Liver (tissue), 9 donors: ENCODE data around the gene HCN3. TPM values are rescaled to one million over a fixed set of nuclear protein-coding genes. Genes with fewer than 3 reads are reported as not detected.
A peak's percentile ranks its signal among the peaks of the same experiment; 100 is the strongest.

Experiments
- DNase-seq: peaks from one replicate; pipeline ENCODE4 v3.0.0-alpha.2; 2017; ENCODE audit warnings: low spot score
- H3K27ac ChIP-seq, 2 donors: one replicate each; pipeline ENCODE4 v1.7.0; 2013; ENCODE audit warnings: inconsistent platforms in 2 of 2, low read length in 2 of 2, control low read depth in 1 of 2, low read depth in 1 of 2, mild to moderate bottlenecking in 1 of 2
- H3K27me3 ChIP-seq, 4 donors: one replicate each; pipeline versions ENCODE4 v1.6.1 to v1.7.0; 2013; ENCODE audit warnings: low read length in 3 of 4, inconsistent platforms in 1 of 4, mild to moderate bottlenecking in 1 of 4, moderate library complexity in 1 of 4; ENCODE audit not compliant: control insufficient read depth in 4 of 4, insufficient read depth in 4 of 4
- H3K36me3 ChIP-seq, 4 donors: one replicate each; pipeline versions ENCODE4 v1.6.1 to v1.7.0; 2013; ENCODE audit warnings: low read length in 3 of 4, mild to moderate bottlenecking in 3 of 4, low read depth in 1 of 4, moderate library complexity in 1 of 4; ENCODE audit not compliant: control insufficient read depth in 4 of 4, insufficient read depth in 3 of 4
- H3K4me1 ChIP-seq, 4 donors: one replicate each; pipeline versions ENCODE4 v1.6.1 to v1.7.0; 2013; ENCODE audit warnings: low read length in 3 of 4, mild to moderate bottlenecking in 3 of 4, moderate library complexity in 1 of 4; ENCODE audit not compliant: control insufficient read depth in 4 of 4, insufficient read depth in 4 of 4
- H3K4me3 ChIP-seq, 3 donors: one replicate each; pipeline versions ENCODE4 v1.6.1 to v1.7.0; 2013; ENCODE audit warnings: low read length in 3 of 3, control low read depth in 1 of 3, low read depth in 1 of 3, mild to moderate bottlenecking in 1 of 3
- H3K9ac ChIP-seq, 2 donors: one replicate each; pipeline ENCODE4 v1.7.0; 2013; ENCODE audit warnings: low read length in 2 of 2, mild to moderate bottlenecking in 2 of 2, moderate library complexity in 2 of 2, control low read depth in 1 of 2, low read depth in 1 of 2
- H3K9me3 ChIP-seq, 4 donors: one replicate each; pipeline versions ENCODE4 v1.6.1 to v1.7.0; 2013; ENCODE audit warnings: low read length in 3 of 4; ENCODE audit not compliant: control insufficient read depth in 4 of 4
- EGR1 ChIP-seq, 2 donors: IDR thresholded peaks; 2 replicates each; pipeline ENCODE4 v1.6.1; 2016 to 2018; ENCODE audit warnings: antibody characterized with exemption in 2 of 2, low read depth in 2 of 2
- FOXA1 ChIP-seq: IDR thresholded peaks from 2 replicates; pipeline ENCODE4 v1.6.1; 2016; ENCODE audit warnings: antibody characterized with exemption
- FOXA2 ChIP-seq: IDR thresholded peaks from 2 replicates; pipeline ENCODE4 v1.6.1; 2016; ENCODE audit warnings: antibody characterized with exemption
- GABPA ChIP-seq, 2 donors: IDR thresholded peaks in 1 of 2; conservative IDR thresholded peaks in 1 of 2; 2 replicates each; pipeline ENCODE4 v1.6.1; 2016; ENCODE audit warnings: antibody characterized with exemption in 2 of 2, mild to moderate bottlenecking in 1 of 2, moderate library complexity in 1 of 2
- HNF4A ChIP-seq, 2 donors: conservative IDR thresholded peaks; 2 replicates each; pipeline ENCODE4 v1.6.1; 2016; ENCODE audit warnings: antibody characterized with exemption in 2 of 2, mild to moderate bottlenecking in 2 of 2
- HNF4G ChIP-seq: IDR thresholded peaks from 2 replicates; pipeline ENCODE4 v1.6.1; 2016; ENCODE audit warnings: antibody characterized with exemption
- JUND ChIP-seq, 2 donors: IDR thresholded peaks; 2 replicates each; pipeline ENCODE4 v1.6.1; 2016; ENCODE audit warnings: antibody characterized with exemption in 2 of 2
- NR2F2 ChIP-seq: IDR thresholded peaks from 2 replicates; pipeline ENCODE4 v1.6.1; 2016; ENCODE audit warnings: antibody characterized with exemption
- RAD21 ChIP-seq, 2 donors: IDR thresholded peaks; 2 replicates each; pipeline ENCODE4 v1.6.1; 2016; ENCODE audit warnings: antibody characterized with exemption in 2 of 2, mild to moderate bottlenecking in 2 of 2
- REST ChIP-seq: IDR thresholded peaks from 2 replicates; pipeline ENCODE4 v1.6.1; 2016; ENCODE audit warnings: antibody characterized with exemption, mild to moderate bottlenecking
- RXRA ChIP-seq, 2 donors: IDR thresholded peaks; 2 replicates each; pipeline ENCODE4 v1.6.1; 2017 to 2018; ENCODE audit warnings: antibody characterized with exemption in 2 of 2, mild to moderate bottlenecking in 1 of 2
- SP1 ChIP-seq: IDR thresholded peaks from 2 replicates; pipeline ENCODE4 v1.6.1; 2018; ENCODE audit warnings: antibody characterized with exemption, mild to moderate bottlenecking
- TAF1 ChIP-seq: conservative IDR thresholded peaks from 2 replicates; pipeline ENCODE4 v1.6.1; 2016; ENCODE audit warnings: antibody characterized with exemption, mild to moderate bottlenecking
- YY1 ChIP-seq: IDR thresholded peaks from 2 replicates; pipeline ENCODE4 v1.6.1; 2016; ENCODE audit warnings: antibody characterized with exemption, mild to moderate bottlenecking
- WGBS: extraction: QIAGEN DNeasy Blood & Tissue Kit; methylation state at CpG from one replicate; pipeline ENCODE4 v1.1.7; 2013; 5-methylcytosine and 5-hydroxymethylcytosine counted together
- polyA plus RNA-seq, 2 donors: library from polyadenylated mRNA; stranded (reverse) in 1 of 2; unstranded in 1 of 2; fragments of 200-250 nt in 1 of 2; fragments of >200 nt in 1 of 2; fragmentation: Nextera tagmentation in 1 of 2; extraction: Ambion mirVana in 1 of 2; gene quantifications; one replicate each; pipeline versions ENCODE4 v1.2.1 to v1.2.3, GENCODE V29; 2013 to 2015
- total RNA-seq, 2 donors: library from RNA; depleted of rRNA; stranded (reverse); fragments of >200 nt; gene quantifications; one replicate each; pipeline ENCODE4 v1.2.3, GENCODE V29; 2014
- TF ChIP-seq, protein P1 (sequence below): IDR thresholded peaks from 2 replicates; pipeline ENCODE4 v1.6.1; 2016; ENCODE audit warnings: antibody characterized with exemption
- TF ChIP-seq, protein P2 (sequence below): IDR thresholded peaks from 2 replicates; pipeline ENCODE4 v1.6.1; 2016; ENCODE audit warnings: antibody characterized with exemption
- TF ChIP-seq, protein P3 (sequence below): fragments of 150-350 bp; IDR thresholded peaks from 2 replicates; pipeline ENCODE4 v1.5.1; 2017; ENCODE audit warnings: improper control_type of control experiment, low read depth, low read length; ENCODE audit not compliant: missing input control
- TF ChIP-seq, protein P4 (sequence below): IDR thresholded peaks from 2 replicates; pipeline ENCODE4 v1.6.1; 2016; ENCODE audit warnings: antibody characterized with exemption
- donor health status: healthy.
- donor health status: healthy.
- donor health status: healthy.
- donor health status: healthy.
- donor health status: healthy.

HCN3 gene
- total and polyA plus RNA-seq, 4 donors, result 0.33 to 1.5 (median 0.93) TPM

DNA sequence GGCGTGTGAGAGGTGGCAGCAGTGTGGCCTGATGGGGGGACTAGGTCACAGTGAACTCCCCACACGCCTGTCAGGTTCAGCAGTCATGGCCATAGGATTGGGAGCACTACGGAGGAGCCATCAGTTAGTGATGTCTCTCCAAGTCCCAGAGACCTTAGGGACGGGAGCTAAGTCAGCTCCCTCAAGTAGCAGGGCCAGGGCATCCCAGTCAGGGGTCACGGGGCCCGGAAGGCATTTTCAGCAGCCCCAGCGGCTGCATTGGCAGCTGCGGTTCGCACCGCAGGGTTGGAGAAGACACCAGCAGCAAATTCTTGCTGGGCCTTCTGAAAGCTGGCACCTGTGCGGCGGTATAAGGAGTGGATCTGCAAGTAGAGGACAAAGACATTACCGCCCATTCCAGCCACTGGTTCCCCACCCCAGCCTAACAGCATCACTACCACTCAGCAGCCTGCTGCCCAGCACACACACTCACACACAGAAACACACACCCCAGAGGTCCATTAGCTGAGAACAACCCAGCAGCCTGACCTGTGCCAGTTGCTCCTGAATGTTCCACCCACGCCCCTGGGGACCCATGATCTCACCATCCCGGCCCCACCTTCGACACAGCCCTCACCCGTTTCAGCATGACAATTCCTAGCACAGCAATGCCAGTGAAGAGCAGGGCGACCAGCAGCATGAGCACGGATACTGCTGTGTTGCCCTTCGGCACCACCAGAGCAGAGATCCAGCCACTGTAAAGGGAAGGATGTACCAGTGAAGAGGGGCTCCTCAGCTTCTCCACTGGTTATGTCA, 21.0 kb upstream of the HCN3 start:
- Histone ChIP-seq H3K4me3 (peak overlapping the region in 2 of 3 donors; percentile 65 to 84), H3K36me3 (peaks cover 0 to 13% (median 5%) of the 10 kb centered on the region in 4 donors), H3K9ac (no peak overlapping the region), H3K27ac (peak overlapping the region; percentile 82), H3K9me3 (no peaks in the 10 kb centered on the region), H3K4me1 (peaks cover 2 to 35% (median 24%) of the 10 kb centered on the region in 4 donors), H3K27me3 (no peaks in the 10 kb centered on the region)
- 86% methylated on average over 20 of the region's 20 CpGs for WGBS
- no peak for DNase-seq
- TF ChIP-seq NR2F2 (peak; percentile 6), JUND (IDR thresholded peaks at IDR 0.05) (no peak), HNF4G (no peak), RAD21 (IDR thresholded peaks at IDR 0.05) (no peak)
- TF ChIP-seq, protein P1, sequence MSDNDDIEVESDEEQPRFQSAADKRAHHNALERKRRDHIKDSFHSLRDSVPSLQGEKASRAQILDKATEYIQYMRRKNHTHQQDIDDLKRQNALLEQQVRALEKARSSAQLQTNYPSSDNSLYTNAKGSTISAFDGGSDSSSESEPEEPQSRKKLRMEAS, result no peak
- TF ChIP-seq, protein P2, sequence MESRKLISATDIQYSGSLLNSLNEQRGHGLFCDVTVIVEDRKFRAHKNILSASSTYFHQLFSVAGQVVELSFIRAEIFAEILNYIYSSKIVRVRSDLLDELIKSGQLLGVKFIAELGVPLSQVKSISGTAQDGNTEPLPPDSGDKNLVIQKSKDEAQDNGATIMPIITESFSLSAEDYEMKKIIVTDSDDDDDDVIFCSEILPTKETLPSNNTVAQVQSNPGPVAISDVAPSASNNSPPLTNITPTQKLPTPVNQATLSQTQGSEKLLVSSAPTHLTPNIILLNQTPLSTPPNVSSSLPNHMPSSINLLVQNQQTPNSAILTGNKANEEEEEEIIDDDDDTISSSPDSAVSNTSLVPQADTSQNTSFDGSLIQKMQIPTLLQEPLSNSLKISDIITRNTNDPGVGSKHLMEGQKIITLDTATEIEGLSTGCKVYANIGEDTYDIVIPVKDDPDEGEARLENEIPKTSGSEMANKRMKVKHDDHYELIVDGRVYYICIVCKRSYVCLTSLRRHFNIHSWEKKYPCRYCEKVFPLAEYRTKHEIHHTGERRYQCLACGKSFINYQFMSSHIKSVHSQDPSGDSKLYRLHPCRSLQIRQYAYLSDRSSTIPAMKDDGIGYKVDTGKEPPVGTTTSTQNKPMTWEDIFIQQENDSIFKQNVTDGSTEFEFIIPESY, result no peak

GRCh38 chr1:155260276-155260675, 17.0 kb upstream of the HCN3 start:
- Histone ChIP-seq H3K9ac (no peak overlapping the region), H3K27me3 (no peaks in the 10 kb centered on the region), H3K9me3 (no peaks in the 10 kb centered on the region), H3K36me3 (peaks cover 0 to 32% (median 22%) of the 10 kb centered on the region in 4 donors), H3K4me1 (peaks cover 2 to 34% (median 24%) of the 10 kb centered on the region in 4 donors), H3K27ac (no peak overlapping the region), H3K4me3 (no peak overlapping the region)
- DNase-seq, result no peak
- no peak for TF ChIP-seq GABPA (IDR thresholded peaks at IDR 0.05 in 1 of 2, conservative IDR thresholded peaks at IDR 0.05 in 1 of 2)
- TF ChIP-seq NR2F2, result no peak
- TF ChIP-seq FOXA1, result no peak
- no peak for TF ChIP-seq EGR1 (IDR thresholded peaks at IDR 0.05; ENCODE audit: low read depth in 2 of 2)
- TF ChIP-seq, protein P3, sequence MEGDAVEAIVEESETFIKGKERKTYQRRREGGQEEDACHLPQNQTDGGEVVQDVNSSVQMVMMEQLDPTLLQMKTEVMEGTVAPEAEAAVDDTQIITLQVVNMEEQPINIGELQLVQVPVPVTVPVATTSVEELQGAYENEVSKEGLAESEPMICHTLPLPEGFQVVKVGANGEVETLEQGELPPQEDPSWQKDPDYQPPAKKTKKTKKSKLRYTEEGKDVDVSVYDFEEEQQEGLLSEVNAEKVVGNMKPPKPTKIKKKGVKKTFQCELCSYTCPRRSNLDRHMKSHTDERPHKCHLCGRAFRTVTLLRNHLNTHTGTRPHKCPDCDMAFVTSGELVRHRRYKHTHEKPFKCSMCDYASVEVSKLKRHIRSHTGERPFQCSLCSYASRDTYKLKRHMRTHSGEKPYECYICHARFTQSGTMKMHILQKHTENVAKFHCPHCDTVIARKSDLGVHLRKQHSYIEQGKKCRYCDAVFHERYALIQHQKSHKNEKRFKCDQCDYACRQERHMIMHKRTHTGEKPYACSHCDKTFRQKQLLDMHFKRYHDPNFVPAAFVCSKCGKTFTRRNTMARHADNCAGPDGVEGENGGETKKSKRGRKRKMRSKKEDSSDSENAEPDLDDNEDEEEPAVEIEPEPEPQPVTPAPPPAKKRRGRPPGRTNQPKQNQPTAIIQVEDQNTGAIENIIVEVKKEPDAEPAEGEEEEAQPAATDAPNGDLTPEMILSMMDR, result no peak
- no peak for TF ChIP-seq RXRA (IDR thresholded peaks at IDR 0.05)
- TF ChIP-seq YY1, result no peak
- no peak for TF ChIP-seq JUND (IDR thresholded peaks at IDR 0.05)
- TF ChIP-seq RAD21 (IDR thresholded peaks at IDR 0.05), result no peak
- TF ChIP-seq, protein P2, result no peak
- no peak for TF ChIP-seq HNF4G
- TF ChIP-seq, protein P4, sequence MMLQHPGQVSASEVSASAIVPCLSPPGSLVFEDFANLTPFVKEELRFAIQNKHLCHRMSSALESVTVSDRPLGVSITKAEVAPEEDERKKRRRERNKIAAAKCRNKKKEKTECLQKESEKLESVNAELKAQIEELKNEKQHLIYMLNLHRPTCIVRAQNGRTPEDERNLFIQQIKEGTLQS, result no peak
- TF ChIP-seq HNF4A (conservative IDR thresholded peaks at IDR 0.05), result no peak
- no peak for TF ChIP-seq TAF1
- no peak for TF ChIP-seq SP1
- TF ChIP-seq FOXA2, result no peak
- no peak for TF ChIP-seq REST
- TF ChIP-seq, protein P1, result no peak
- 97% methylated on average over 5 of the region's 5 CpGs for WGBS
